Smooth muscle cell (in vitro differentiated cells): ENCODE measurements around the gene DNAJC17. TPM values are rescaled to one million over a fixed set of nuclear protein-coding genes. Genes with fewer than 3 reads are reported as not detected.

Experiments
- DNase-seq: peaks from one replicate; lab custom pipeline; 2025; ENCODE audit not compliant: unreplicated experiment; lab: John Stamatoyannopoulos, UW
- H2AFZ ChIP-seq: fragments of 200-600 bp; sonication (generic); 2 replicates; pipeline ENCODE4 v1.6.0; 2016; ENCODE audit warnings: antibody characterized with exemption, low read depth, mild to moderate bottlenecking
- H3F3A ChIP-seq: fragments of 200-600 bp; sonication (generic); 2 replicates; pipeline ENCODE4 v1.6.0; 2017; ENCODE audit warnings: antibody characterized with exemption, low read depth
- H3K27ac ChIP-seq: fragments of 200-600 bp; sonication (generic); 2 replicates; pipeline ENCODE4 v1.5.1; 2016; ENCODE audit warnings: low read depth, mild to moderate bottlenecking
- H3K27me3 ChIP-seq: fragments of 200-600 bp; sonication (generic); 2 replicates; pipeline ENCODE4 v1.6.1; 2016; ENCODE audit warnings: low read depth, mild to moderate bottlenecking
- H3K36me3 ChIP-seq: fragments of 200-600 bp; sonication (generic); 2 replicates; pipeline ENCODE4 v1.5.1; 2016; ENCODE audit warnings: low read depth
- H3K4me1 ChIP-seq: fragments of 200-600 bp; sonication (generic); 2 replicates; pipeline ENCODE4 v1.5.1; 2016; ENCODE audit warnings: low read depth
- H3K4me2 ChIP-seq: fragments of 200-600 bp; sonication (generic); 2 replicates; pipeline ENCODE4 v1.6.0; 2016; ENCODE audit warnings: mild to moderate bottlenecking
- H3K4me3 ChIP-seq: fragments of 200-600 bp; sonication (generic); 2 replicates; pipeline ENCODE4 v1.5.1; 2016; ENCODE audit warnings: mild to moderate bottlenecking
- H3K79me2 ChIP-seq: fragments of 200-600 bp; sonication (generic); 2 replicates; pipeline ENCODE4 v1.6.0; 2016; ENCODE audit warnings: low read depth, mild to moderate bottlenecking
- H3K9ac ChIP-seq: fragments of 200-600 bp; sonication (generic); 2 replicates; pipeline ENCODE4 v1.6.0; 2016; ENCODE audit warnings: low read depth
- H3K9me3 ChIP-seq: fragments of 200-600 bp; sonication (generic); replicated peaks from 2 replicates; pipeline ENCODE4 v1.5.1; 2016; ENCODE audit warnings: low read depth
- H4K20me1 ChIP-seq: fragments of 200-600 bp; sonication (generic); 2 replicates; pipeline ENCODE4 v1.6.0; 2016; ENCODE audit warnings: low read depth
- WGBS: methylation state at CpG from one replicate; pipeline ENCODE4 v1.1.7; 2016; ENCODE audit warnings: low lambda C conversion rate; 5-methylcytosine and 5-hydroxymethylcytosine counted together
- polyA plus RNA-seq: library from polyadenylated mRNA; unstranded; fragments of >200 nt; fragmentation: Nextera tagmentation; extraction: Ambion mirVana; gene quantifications from 2 replicates; pipeline ENCODE4 v1.2.1, GENCODE V29; 2016
- total RNA-seq: library from RNA; depleted of rRNA; stranded (reverse); fragments of >200 nt; gene quantifications from 2 replicates; pipeline ENCODE4 v1.2.3, GENCODE V29; 2014
- TF ChIP-seq, protein P1 (sequence below): fragments of 200-600 bp; sonication (generic); IDR thresholded peaks from 2 replicates; pipeline ENCODE4 v1.5.1; 2017; ENCODE audit warnings: borderline replicate concordance, mild to moderate bottlenecking, antibody characterized with exemption; ENCODE audit not compliant: insufficient read depth, poor library complexity, severe bottlenecking

Gene DNAJC17
- total and polyA plus RNA-seq, 2 experiments from 2014 or later, result 25.0 to 33.6 TPM

DNA sequence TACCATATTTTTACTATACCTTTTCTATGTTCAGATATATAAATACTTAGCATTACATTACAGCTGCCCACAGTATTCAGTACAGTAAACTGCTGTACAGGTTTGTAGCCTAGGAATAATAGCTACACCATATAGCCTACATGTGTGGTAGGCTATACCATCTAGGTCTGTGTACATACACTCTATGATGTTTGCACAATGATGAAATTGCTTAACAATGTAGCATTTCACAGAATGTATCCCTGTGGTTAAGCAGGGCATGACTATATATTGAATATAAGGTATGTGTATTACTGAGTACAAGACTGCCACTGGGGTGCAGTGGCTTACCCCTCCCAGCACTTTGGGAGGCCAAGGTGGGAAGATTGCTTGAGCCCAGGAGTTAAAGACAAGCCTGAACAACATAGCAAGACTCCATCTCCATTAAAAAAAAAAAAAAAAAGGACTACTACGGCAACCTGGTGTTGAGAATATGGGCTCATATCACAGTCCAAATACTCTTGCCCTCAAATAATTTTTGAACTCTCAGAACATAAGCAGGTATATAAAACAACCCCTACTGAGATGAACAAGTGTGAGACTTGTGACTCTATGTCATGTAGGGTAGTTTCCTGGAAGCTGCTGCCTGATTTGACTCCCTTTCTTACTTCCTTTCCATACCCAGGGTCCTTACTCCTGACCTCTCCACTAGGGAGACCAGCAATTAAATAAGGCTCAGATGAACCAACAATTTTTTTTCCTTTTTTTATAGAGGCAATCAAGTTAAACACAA is 16.5 kb upstream of the DNAJC17 start:
- H3K27ac ChIP-seq, result no peak overlapping the region
- H3K4me3 ChIP-seq, result no peak overlapping the region
- H3K4me2 ChIP-seq, result no peak overlapping the region
- no peaks in the 10 kb centered on the region for H4K20me1 ChIP-seq
- no peaks in the 10 kb centered on the region for H3F3A ChIP-seq
- H3K9ac ChIP-seq, result no peak overlapping the region
- H2AFZ ChIP-seq, result no peak overlapping the region
- no peaks in the 10 kb centered on the region for H3K9me3 ChIP-seq
- no peak for DNase-seq
- no peaks in the 10 kb centered on the region for H3K4me1 ChIP-seq
- WGBS, result 100% methylated on average over 1 of the region's 1 CpG
- H3K36me3 ChIP-seq, result no peaks in the 10 kb centered on the region
- H3K79me2 ChIP-seq, result no peaks in the 10 kb centered on the region
- TF ChIP-seq, protein P1, sequence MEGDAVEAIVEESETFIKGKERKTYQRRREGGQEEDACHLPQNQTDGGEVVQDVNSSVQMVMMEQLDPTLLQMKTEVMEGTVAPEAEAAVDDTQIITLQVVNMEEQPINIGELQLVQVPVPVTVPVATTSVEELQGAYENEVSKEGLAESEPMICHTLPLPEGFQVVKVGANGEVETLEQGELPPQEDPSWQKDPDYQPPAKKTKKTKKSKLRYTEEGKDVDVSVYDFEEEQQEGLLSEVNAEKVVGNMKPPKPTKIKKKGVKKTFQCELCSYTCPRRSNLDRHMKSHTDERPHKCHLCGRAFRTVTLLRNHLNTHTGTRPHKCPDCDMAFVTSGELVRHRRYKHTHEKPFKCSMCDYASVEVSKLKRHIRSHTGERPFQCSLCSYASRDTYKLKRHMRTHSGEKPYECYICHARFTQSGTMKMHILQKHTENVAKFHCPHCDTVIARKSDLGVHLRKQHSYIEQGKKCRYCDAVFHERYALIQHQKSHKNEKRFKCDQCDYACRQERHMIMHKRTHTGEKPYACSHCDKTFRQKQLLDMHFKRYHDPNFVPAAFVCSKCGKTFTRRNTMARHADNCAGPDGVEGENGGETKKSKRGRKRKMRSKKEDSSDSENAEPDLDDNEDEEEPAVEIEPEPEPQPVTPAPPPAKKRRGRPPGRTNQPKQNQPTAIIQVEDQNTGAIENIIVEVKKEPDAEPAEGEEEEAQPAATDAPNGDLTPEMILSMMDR, result no peak
- H3K27me3 ChIP-seq, result no peaks in the 10 kb centered on the region

DNA sequence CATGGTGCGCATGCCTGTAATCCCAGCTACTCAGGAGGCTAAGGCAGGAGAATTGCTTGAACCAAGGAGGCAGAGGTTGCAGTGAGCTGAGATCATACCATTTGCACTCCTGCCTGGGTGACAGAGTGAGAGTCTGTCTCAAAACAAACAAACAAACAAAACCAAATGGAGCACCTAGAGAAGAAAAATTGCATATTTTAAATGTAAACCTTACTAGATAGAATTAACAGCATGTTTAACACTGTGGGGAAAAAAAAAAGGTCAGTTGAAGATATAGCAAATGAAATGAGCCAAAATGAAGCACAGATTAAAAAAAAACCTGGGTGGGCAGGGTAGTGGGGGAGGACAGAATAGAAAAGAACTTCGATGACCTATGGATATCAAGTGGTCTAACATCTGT is 13.9 kb upstream of the DNAJC17 start:
- Histone ChIP-seq H4K20me1 (no peaks in the 10 kb centered on the region), H3K27me3 (no peaks in the 10 kb centered on the region), H3K4me1 (no peaks in the 10 kb centered on the region), H3K4me2 (no peak overlapping the region), H3F3A (no peaks in the 10 kb centered on the region), H3K9me3 (no peaks in the 10 kb centered on the region), H3K9ac (no peak overlapping the region), H3K4me3 (no peak overlapping the region), H3K27ac (no peak overlapping the region), H3K79me2 (no peaks in the 10 kb centered on the region), H2AFZ (no peak overlapping the region), H3K36me3 (no peaks in the 10 kb centered on the region)
- 97% methylated on average over 2 of the region's 2 CpGs for WGBS
- no peak for DNase-seq
- TF ChIP-seq, protein P1, result no peak

DNA sequence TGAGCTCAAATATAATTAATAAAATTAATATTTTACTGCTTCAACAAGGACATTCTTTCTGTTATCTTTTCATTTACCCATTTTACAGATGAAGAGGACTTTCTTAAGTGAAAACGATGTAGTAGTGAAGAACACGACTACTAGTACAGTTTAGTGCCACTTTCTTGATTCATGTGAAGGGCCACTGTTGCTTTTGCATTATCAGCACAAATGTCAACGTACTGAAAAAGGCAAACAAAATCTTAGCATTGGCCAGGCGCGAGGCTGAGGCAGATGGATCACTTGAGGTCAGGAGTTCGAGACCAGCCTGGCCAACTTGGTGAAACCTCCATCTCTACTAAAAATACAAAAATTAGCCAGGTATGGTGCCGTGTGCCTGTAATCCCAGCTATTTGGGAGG is 11.8 kb upstream of the DNAJC17 start:
- no peaks in the 10 kb centered on the region for H3K4me1 ChIP-seq
- no peak overlapping the region for H3K4me3 ChIP-seq
- TF ChIP-seq, protein P1, result no peak
- no peaks in the 10 kb centered on the region for H3K79me2 ChIP-seq
- no peak overlapping the region for H3K4me2 ChIP-seq
- H3K9ac ChIP-seq, result no peak overlapping the region
- no peak for DNase-seq
- no peaks in the 10 kb centered on the region for H3K9me3 ChIP-seq
- H2AFZ ChIP-seq, result no peak overlapping the region
- no peaks in the 10 kb centered on the region for H4K20me1 ChIP-seq
- H3K27ac ChIP-seq, result no peak overlapping the region
- H3F3A ChIP-seq, result no peaks in the 10 kb centered on the region
- 93% methylated on average over 7 of the region's 7 CpGs for WGBS
- H3K36me3 ChIP-seq, result no peaks in the 10 kb centered on the region
- H3K27me3 ChIP-seq, result no peaks in the 10 kb centered on the region
